Measurements from ENCODE around the gene CHD1L. TPM values are rescaled to one million over a fixed set of nuclear protein-coding genes. Genes with fewer than 3 reads are reported as not detected.

Gene CHD1L
- total RNA-seq, 6 experiments from 2014 or later, result 21.7 to 34.3 (median 28.8) TPM

DNA sequence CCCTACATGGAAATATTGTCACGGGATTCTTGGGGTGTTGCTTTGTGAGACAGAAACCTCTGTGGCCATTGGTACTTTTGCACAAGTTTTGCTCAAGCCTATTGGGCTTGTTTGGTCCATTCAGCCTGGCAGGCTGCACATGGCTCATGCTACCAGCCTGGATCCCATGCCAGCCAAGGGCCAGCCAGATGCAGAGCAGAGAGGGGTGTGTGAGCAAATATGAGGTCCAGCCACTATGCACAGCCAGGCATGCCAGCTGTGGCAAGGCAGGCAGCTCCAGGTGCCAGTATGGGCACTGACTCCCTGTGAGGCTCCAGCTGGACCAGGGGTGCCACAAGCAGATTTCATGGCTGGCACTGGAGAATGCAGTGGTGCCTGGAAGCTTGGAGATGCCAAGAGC lies 6.7 kb upstream of the CHD1L start:
- no peak for TF ChIP-seq POLR2A (IDR thresholded peaks at IDR 0.05)
- TF ChIP-seq, protein P1, sequence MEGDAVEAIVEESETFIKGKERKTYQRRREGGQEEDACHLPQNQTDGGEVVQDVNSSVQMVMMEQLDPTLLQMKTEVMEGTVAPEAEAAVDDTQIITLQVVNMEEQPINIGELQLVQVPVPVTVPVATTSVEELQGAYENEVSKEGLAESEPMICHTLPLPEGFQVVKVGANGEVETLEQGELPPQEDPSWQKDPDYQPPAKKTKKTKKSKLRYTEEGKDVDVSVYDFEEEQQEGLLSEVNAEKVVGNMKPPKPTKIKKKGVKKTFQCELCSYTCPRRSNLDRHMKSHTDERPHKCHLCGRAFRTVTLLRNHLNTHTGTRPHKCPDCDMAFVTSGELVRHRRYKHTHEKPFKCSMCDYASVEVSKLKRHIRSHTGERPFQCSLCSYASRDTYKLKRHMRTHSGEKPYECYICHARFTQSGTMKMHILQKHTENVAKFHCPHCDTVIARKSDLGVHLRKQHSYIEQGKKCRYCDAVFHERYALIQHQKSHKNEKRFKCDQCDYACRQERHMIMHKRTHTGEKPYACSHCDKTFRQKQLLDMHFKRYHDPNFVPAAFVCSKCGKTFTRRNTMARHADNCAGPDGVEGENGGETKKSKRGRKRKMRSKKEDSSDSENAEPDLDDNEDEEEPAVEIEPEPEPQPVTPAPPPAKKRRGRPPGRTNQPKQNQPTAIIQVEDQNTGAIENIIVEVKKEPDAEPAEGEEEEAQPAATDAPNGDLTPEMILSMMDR (IDR thresholded peaks at IDR 0.05), result no peak
- WGBS (ENCODE audit: insufficient coverage, low coverage, low lambda C conversion rate, missing lambda C conversion rate), result 40% methylated on average over 1 of the region's 1 CpG
- no peaks in the 10 kb centered on the region for H3K9me3 ChIP-seq
- H3K27ac ChIP-seq, result peak overlapping the region in 2 of 3 donors; percentile 91 to 94
- H3K27me3 ChIP-seq, result no peaks in the 10 kb centered on the region
- intact Hi-C loops (cut with DNase I), result loop anchor here in 1 of 2 donors (5.0 kb wide), 1 partner anchor 64 kb away; the partner anchor contains the start of gene PRKAB2
- no peak overlapping the region for H3K4me3 ChIP-seq
- DNase-seq (peak; percentile 49 to 94 (median 93)), ATAC-seq (peak; percentile 23 to 78 (median 76))
- peaks cover 0 to 57% (median 27%) of the 10 kb centered on the region in 4 donors for H3K4me1 ChIP-seq
- no peaks in the 10 kb centered on the region for H3K36me3 ChIP-seq

DNA sequence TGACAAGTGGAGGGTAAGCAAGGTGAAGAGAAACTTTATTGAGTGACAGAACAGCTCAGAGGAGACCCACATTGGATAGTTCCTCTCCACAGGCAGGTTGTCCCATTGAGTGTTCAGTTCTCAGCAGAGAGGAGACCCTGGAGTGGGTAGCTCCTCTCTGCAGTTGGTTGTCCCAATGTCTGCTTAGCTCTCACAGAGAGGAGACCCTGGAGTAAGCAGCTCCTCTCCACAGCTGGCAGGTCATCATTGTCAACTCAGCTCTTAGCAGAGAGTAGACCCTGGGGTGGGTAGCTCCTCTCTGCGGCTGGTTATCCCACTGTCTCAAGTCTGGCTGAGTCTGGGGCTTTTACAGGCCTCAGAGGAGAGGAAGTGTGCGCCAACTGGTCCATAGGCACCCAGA lies 6.0 kb upstream of the CHD1L start:
- DNase-seq (no peak), ATAC-seq (no peak)
- TF ChIP-seq, protein P1 (IDR thresholded peaks at IDR 0.05), result no peak
- no peak for TF ChIP-seq POLR2A (IDR thresholded peaks at IDR 0.05)
- H3K9me3 ChIP-seq, result no peaks in the 10 kb centered on the region
- H3K27ac ChIP-seq, result peak overlapping the region; percentile 32 to 94 (median 91)
- no peaks in the 10 kb centered on the region for H3K36me3 ChIP-seq
- no peak overlapping the region for H3K4me3 ChIP-seq
- peaks cover 0 to 58% (median 26%) of the 10 kb centered on the region in 4 donors for H3K4me1 ChIP-seq
- no peaks in the 10 kb centered on the region for H3K27me3 ChIP-seq
- 93% methylated on average over 2 of the region's 2 CpGs for WGBS (ENCODE audit: insufficient coverage, low coverage, low lambda C conversion rate, missing lambda C conversion rate)
- intact Hi-C loops (cut with DNase I), result loop anchor here in 1 of 2 donors (5.0 kb wide), 1 partner anchor 64 kb away; the partner anchor contains the start of gene PRKAB2

DNA sequence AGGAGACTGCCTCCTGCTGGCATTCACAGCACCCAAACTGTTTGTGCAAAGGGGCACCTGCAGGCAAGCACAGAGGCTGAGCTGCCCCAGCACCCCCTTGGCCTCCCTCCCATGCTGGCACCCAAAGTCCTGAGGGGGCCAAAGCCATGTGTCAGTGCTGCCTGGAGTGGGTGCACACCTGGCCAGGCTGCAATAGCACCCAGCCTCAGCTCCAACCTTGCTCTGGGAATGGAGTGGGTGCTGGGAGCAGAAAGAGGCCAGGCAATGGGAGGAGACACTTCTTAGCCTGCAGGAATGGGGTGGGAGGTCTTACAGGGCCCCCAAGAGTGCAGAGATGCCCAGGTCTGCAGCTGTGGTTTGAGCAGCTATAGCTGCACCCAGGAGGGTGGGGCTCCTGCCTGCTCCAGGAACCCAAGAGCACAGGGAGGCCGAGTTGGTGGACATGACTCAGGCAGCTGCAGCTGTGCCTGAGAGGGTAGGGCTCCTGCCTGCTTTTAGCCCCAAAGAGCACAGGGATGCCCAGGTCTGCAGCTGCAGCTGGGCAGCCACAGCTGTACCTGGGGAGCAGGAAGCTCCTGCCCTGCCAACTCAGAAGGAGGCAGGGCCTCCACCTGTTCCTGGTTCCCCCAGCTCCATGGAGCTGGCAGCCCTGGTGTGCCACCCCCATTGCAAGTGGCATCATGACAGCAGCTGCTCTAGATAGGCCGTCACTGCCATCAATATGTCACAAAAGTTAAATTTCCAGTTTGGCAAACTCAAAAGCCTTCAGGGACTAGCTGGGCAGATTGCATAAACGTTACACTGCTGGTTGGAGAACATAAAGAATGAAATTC lies 5.3 kb upstream of the CHD1L start:
- intact Hi-C loops (cut with DNase I), result loop anchor here in 1 of 2 donors (5.0 kb wide), 1 partner anchor 65 kb away; the partner anchor contains the start of gene PRKAB2
- Histone ChIP-seq H3K36me3 (no peaks in the 10 kb centered on the region), H3K27ac (peak overlapping the region; percentile 33 to 94 (median 91)), H3K27me3 (no peaks in the 10 kb centered on the region), H3K9me3 (no peaks in the 10 kb centered on the region), H3K4me3 (no peak overlapping the region), H3K4me1 (peaks cover 0 to 65% (median 23%) of the 10 kb centered on the region in 4 donors)
- WGBS (ENCODE audit: insufficient coverage, low coverage, low lambda C conversion rate, missing lambda C conversion rate), result 35% methylated on average over 2 of the region's 3 CpGs
- ATAC-seq (peak; percentile 9 to 29 (median 28)), DNase-seq (peak; percentile 41 to 71 (median 67))
- no peak for TF ChIP-seq POLR2A (IDR thresholded peaks at IDR 0.05)
- TF ChIP-seq, protein P1 (IDR thresholded peaks at IDR 0.05), result no peak

DNA sequence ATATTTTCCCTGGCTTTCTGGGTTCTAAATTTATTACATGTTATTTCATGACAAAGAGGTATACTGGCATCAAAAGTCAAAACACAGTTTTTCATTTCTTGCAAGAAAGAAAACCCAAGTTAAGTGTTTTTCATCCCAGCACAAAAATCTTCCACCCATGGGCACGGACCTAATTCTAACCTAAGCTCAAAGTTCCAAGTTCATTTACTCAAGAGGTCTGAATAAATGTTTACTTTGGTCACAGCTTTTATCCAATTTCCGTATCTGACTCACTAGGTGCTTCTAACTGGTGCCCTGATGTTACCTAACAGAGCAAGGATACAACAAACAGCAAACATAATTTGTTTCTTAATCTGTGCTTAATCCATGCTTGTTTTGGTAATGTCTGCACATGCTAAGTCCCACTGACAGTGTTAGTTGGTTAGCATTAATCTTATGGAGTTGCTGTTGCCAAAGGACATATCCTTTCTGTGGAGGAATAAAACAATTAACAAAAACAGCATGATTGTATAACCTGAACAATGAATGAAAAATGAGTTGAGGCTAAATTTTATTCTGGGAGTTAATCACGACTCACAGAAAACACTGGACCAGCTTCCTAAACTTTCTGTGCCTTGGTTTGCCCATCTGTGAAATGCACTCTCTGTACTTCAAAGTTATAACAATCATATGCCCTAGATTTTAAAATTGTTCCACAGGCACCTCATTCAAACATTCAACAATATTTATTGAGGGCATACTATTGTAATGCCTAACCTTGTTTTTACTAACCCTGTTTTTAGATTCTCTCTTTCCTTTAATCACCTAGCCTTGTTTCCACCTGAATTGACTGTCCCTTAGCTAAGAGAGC lies 4.2 kb upstream of the CHD1L start:
- peak; percentile 13 to 57 (median 25) for ATAC-seq
- H3K4me3 ChIP-seq, result no peak overlapping the region
- H3K36me3 ChIP-seq, result no peaks in the 10 kb centered on the region
- no peak for DNase-seq
- no peak for TF ChIP-seq POLR2A (IDR thresholded peaks at IDR 0.05)
- TF ChIP-seq, protein P1 (IDR thresholded peaks at IDR 0.05), result no peak
- H3K27me3 ChIP-seq, result no peaks in the 10 kb centered on the region
- peak overlapping the region; percentile 33 to 94 (median 91) for H3K27ac ChIP-seq
- 24% methylated on average over 3 of the region's 3 CpGs for WGBS (ENCODE audit: insufficient coverage, low coverage, low lambda C conversion rate, missing lambda C conversion rate)
- no peaks in the 10 kb centered on the region for H3K9me3 ChIP-seq
- intact Hi-C loops (cut with DNase I), result loop anchor here in 1 of 2 donors (5.0 kb wide), 1 partner anchor 66 kb away; the partner anchor contains the start of gene PRKAB2
- peaks cover 0 to 66% (median 23%) of the 10 kb centered on the region in 4 donors for H3K4me1 ChIP-seq
